ENCODE measurements around the gene IL1RAPL2. TPM values are rescaled to one million over a fixed set of nuclear protein-coding genes. Genes with fewer than 3 reads are reported as not detected.
A peak's percentile ranks its signal among the peaks of the same experiment; 100 is the strongest.

The IL1RAPL2 gene
- polyA plus RNA-seq, 1 of the 3 experiments (the other 2 are of a cell fraction): 0.13 TPM

GRCh38 chrX:105552395-105552794 is 986.4 kb downstream of the IL1RAPL2 start:
- no peaks in the 10 kb centered on the region for H3K9me2 ChIP-seq
- 26% methylated on average over 5 of the region's 5 CpGs for WGBS (ENCODE audit: low lambda C conversion rate)
- H3K9me3 ChIP-seq: no peaks in the 10 kb centered on the region
- H3K4me1 ChIP-seq (ENCODE audit: control insufficient read depth in 1 of 2, insufficient read depth in 2 of 2, low read depth in 1 of 2, low read length in 1 of 2): no peaks in the 10 kb centered on the region
- H3K4me3 ChIP-seq (ENCODE audit: low read depth in 2 of 2, low read length in 1 of 2): no peak overlapping the region
- H3K27ac ChIP-seq (ENCODE audit: low read depth in 2 of 2, low read length in 1 of 2): no peak overlapping the region
- H3K4me2 ChIP-seq: no peak overlapping the region
- H3K9ac ChIP-seq: no peak overlapping the region
- peak; percentile 18; the same call in 1 of the 2 replicates for TF ChIP-seq CTCF (IDR thresholded peaks at IDR 0.05)
- no peak for TF ChIP-seq RCOR1 (IDR thresholded peaks at IDR 0.05; ENCODE audit: low read length)
- no peak for TF ChIP-seq USF1 (IDR thresholded peaks at IDR 0.05; ENCODE audit: borderline replicate concordance, low read depth)
- TF ChIP-seq IRF3 (IDR thresholded peaks at IDR 0.05; ENCODE audit: low read depth, low read length): no peak
- no peaks in the 10 kb centered on the region for H3F3A ChIP-seq (replicated peaks; ENCODE audit: insufficient read depth)
- ChIA-PET POLR2A (no interaction called here), CTCF (interaction anchor here (0.7 kb wide), 1 partner anchor 10 kb away, joined by 3 read pairs; no protein-coding TSS in a partner anchor)
- no peaks in the 10 kb centered on the region for H3K79me2 ChIP-seq (ENCODE audit: insufficient read depth)
- no peak overlapping the region for H2AFZ ChIP-seq (ENCODE audit: low read depth)
- no peaks in the 10 kb centered on the region for H3K27me3 ChIP-seq (ENCODE audit: insufficient read depth)
- H3K36me3 ChIP-seq (replicated peaks in 1 of 2; ENCODE audit: control insufficient read depth in 1 of 2, insufficient read depth in 2 of 2, low read length in 1 of 2): no peaks in the 10 kb centered on the region
- DNase-seq: no peak
- H4K20me1 ChIP-seq (ENCODE audit: insufficient read depth): no peaks in the 10 kb centered on the region

GRCh38 chrX:105553118-105553517 is 987.1 kb downstream of the IL1RAPL2 start:
- POLR2A ChIA-PET: no interaction called here
- Histone ChIP-seq H3K9me2 (no peaks in the 10 kb centered on the region), H3K36me3 (replicated peaks in 1 of 2; ENCODE audit: control insufficient read depth in 1 of 2, insufficient read depth in 2 of 2, low read length in 1 of 2) (no peaks in the 10 kb centered on the region), H3K4me1 (ENCODE audit: control insufficient read depth in 1 of 2, insufficient read depth in 2 of 2, low read depth in 1 of 2, low read length in 1 of 2) (no peaks in the 10 kb centered on the region), H3K4me3 (ENCODE audit: low read depth in 2 of 2, low read length in 1 of 2) (no peak overlapping the region), H4K20me1 (ENCODE audit: insufficient read depth) (no peaks in the 10 kb centered on the region), H3K79me2 (ENCODE audit: insufficient read depth) (no peaks in the 10 kb centered on the region), H3K9ac (no peak overlapping the region), H3K4me2 (no peak overlapping the region), H3K27me3 (ENCODE audit: insufficient read depth) (no peaks in the 10 kb centered on the region), H3K27ac (ENCODE audit: low read depth in 2 of 2, low read length in 1 of 2) (no peak overlapping the region), H3K9me3 (no peaks in the 10 kb centered on the region), H2AFZ (ENCODE audit: low read depth) (0 out of 2 replicates have a peak overlapping the region, but pooled peaks have one; percentile 22), H3F3A (replicated peaks; ENCODE audit: insufficient read depth) (no peaks in the 10 kb centered on the region)
- DNase-seq: no peak
- 21% methylated on average over 1 of the region's 1 CpG for WGBS (ENCODE audit: low lambda C conversion rate)
- no peak for TF ChIP-seq TEAD4 (IDR thresholded peaks at IDR 0.05; ENCODE audit: borderline replicate concordance, insufficient read depth)
- TF ChIP-seq REST (IDR thresholded peaks at IDR 0.05; ENCODE audit: low read depth, low read length): no peak
- TF ChIP-seq EZH2phosphoT487 (IDR thresholded peaks at IDR 0.05; ENCODE audit: borderline replicate concordance, low read depth): no peak
- TF ChIP-seq SMC3 (IDR thresholded peaks at IDR 0.05; ENCODE audit: low read depth, low read length): no peak
- no peak for TF ChIP-seq IRF3 (IDR thresholded peaks at IDR 0.05; ENCODE audit: low read depth, low read length)
- TF ChIP-seq TAF1 (IDR thresholded peaks at IDR 0.05; ENCODE audit: borderline replicate concordance, low read depth, low read length): no peak
- no peak for TF ChIP-seq RXRA (IDR thresholded peaks at IDR 0.05; ENCODE audit: borderline replicate concordance, low read depth)
- no peak for TF ChIP-seq USF2 (IDR thresholded peaks at IDR 0.05; ENCODE audit: borderline replicate concordance, low read depth, low read length)
- no peak for TF ChIP-seq NFIC (IDR thresholded peaks at IDR 0.05; ENCODE audit: borderline replicate concordance)
- TF ChIP-seq ELF1 (IDR thresholded peaks at IDR 0.05): no peak
- CTCF ChIA-PET: interaction anchor here (0.6 kb wide), 1 partner anchor 1065 kb away, joined by 4 read pairs; no protein-coding TSS in a partner anchor

Data from SK-N-SH (cell line).